HG03045 (cell line): ENCODE results near the gene SPTBN1.
"Not testable (repeated sequence)": the region's sequence is repeated elsewhere in the genome, so short reads cannot be mapped to it uniquely, and the experiment has no call there.

Experiments
- ATAC-seq: cut with Tn5 transposase; IDR thresholded peaks from one replicate; pipeline ENCODE4 v1.9.1; 2021; ENCODE audit warnings: mild to moderate bottlenecking, moderate library complexity; ENCODE audit not compliant: unreplicated experiment

SPTBN1 gene

GRCh38 chr2:54499661-54500060 is 43.5 kb downstream of the SPTBN1 start:
- no peak for ATAC-seq

DNA sequence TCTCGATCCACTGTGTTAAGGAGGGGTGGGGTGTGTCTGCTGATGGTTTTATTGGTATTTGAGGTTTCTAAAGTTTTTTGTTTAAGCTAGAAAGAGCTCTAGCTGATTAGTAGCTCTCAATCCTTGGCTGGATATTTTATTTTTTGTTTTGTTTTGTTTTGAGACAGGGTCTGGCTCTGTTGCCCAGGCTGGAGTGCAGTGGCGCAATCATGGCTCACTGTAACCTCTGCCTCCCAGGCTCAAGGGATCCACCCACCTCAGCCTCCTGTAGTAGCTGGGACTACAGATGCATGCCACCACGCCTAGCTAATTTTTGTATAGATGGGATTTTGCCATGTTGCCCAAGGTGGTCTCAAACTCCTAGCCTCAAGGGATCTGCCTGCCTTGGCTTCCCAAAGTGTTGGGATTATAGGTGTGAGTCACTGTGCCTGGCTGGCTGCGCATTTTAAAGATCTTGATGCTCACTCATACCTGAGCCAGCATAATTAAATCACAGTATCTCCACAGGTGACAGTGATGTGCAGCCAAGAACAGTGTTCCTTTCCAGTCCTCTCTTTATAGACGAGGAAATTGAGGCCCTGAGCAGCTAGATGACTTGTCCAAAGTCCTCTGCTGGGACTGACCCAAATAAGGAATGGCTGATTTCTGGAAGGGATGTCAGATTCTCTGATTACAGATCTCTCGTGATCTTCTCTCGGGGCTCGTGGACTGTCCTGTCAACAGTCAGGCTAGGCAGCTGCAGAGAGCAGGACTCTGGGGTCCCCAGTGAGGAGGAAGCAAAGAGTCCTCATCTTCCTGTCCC is 44.5 kb downstream of the SPTBN1 start:
- no peak for ATAC-seq

DNA sequence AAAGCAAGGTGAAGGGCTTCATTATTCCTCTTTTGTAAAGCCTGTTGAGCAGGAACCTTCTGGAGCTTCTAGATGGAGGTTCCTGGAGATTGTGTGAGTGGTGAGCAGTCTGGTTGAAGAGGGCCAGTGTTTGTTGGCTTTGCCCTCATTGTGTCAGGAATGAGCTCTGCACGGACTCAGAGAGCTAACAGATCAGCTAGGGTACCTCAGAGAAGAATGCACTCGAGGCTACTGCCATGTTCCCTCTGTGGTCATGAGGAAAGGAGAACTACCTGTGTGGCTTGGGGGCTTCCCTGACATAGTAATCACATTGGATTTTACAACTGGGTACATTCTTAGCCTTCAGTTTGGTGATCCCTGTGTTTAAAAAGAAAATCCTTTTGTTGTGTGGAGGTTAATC is 46.6 kb downstream of the SPTBN1 start:
- ATAC-seq, result no peak

DNA sequence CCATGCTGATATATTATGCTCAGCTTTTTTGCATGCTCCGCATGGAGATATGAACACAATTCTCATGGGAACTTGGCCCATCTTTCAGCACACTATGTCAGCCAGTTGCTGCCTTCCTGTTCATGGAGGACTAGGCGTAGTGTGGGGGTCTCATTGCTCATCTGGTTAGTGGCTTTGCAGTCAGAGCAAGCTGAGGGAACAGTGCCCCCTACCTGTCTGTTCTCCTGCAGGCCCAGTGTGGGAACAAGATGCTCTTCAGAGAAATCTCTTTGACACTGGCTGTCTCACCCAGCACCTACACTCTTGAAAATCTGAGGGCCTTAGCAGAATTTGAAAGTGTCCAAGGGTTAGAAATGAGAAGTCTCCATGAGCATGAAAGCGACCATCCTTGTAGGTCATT is 47.1 kb downstream of the SPTBN1 start:
- no peak for ATAC-seq

DNA sequence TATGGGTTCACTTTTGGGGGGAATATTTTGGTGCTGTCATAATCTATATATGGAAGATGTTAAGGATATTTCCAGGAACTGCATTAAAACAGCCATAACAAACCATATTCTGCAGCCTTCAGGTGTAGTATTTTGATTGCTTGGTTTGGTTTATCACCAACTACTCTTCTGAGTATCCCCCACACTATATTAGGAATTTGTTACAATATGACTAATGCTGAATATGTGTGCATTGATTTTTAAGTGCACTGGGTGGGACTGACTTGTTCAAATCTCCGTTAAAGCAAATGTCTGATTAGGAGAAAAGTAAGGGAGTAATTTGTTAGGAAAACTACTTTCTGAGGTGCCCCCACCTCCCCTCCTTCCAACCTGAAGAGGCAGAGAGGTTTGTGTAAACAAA is 47.7 kb downstream of the SPTBN1 start:
- ATAC-seq, result no peak

DNA sequence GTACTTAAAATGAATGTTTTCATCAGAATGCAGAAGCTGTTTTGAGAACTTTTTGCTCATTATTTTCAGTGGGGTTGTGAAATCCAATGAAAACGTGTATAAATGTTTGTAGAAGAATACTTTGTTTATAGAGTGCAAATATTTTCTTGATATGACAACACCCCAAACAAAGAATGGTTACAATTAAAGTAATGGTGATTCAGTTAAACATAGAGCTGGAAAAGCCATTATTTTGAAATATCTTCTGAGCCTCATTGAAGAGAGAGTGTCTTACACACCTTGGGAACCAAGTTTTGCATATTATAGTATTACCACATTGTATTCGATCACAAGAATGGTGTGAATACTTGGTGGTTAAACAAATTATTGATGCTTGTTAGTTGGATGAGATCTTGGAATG is 48.7 kb downstream of the SPTBN1 start:
- no peak for ATAC-seq

DNA sequence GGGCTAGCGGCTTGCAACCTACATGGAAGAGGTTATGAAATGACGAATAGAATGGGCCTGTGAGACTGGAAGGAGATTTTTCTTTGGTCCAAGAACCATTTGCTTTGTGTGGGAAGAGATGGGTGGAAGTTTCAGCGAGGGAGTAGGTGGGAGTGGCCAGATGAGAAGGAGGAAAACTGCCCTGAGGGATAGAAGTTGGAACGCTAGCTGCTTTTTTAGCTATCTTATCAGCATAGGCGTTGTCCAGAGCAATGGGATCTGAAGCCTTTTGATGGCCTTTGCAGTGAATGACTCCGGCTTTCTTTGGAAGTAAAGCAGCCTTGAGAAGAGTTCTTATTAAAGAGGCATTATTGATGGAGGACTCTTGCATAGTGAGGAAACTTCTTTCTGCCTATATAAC is 52.4 kb downstream of the SPTBN1 start:
- no peak for ATAC-seq

DNA sequence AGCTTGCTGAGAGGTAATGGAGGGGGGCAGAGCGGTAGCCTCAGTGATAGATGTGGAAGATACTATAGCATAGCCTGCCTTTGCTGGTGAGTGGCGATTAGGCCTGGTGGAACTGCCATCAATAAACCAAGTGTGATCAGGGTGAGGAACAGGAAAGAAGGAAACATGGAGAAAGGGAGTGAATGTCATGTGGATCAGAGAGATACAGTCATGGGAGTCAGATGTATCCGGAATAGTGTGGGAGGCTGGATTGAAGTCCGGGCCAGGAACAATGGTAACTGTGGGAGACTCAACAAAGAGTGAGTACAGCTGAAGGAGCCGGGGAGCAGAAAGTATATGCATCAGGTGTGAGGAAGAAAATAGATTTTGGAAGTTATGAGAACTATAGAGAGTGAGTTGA is 52.9 kb downstream of the SPTBN1 start:
- ATAC-seq, result not testable (repeated sequence)

DNA sequence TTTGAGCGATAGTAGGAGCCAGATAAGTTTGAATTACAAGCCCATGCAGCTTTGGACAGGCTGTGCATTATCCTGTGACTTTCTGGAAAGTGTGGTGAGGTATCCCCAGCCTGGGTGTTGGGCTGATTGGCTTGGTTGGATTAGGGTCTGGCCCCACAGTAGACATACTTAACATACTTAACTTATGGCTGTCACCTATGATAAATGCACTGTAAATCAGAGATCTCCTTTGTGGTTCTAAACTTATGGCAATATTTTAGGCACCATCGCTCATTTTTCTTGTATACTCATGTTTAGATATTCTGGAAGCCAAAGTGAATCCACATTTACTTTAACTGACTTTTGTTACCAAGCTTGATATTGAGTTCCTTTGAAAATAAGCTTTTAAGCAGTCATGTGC is 54.8 kb downstream of the SPTBN1 start:
- ATAC-seq, result no peak

DNA sequence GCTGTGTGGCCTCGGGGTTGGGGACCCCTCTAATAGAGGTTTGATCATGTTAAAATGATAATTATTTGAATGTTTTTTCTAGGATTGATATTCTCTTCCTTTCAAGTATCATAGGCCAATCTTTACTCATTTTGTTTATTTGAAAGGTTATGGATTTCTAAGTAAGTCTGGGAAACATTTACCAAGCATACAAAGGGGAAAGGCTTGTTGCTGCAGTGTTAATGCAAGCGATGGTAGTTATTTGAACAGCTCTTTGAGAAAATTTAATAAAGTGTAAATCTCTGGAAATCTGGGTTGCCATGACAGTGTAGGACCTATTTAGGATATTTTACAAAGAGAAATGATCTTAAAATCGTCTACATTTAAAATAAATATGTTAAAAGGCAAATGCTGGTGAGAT is 56.1 kb downstream of the SPTBN1 start:
- no peak for ATAC-seq

GRCh38 chr2:54512663-54513362 is 56.7 kb downstream of the SPTBN1 start:
- no peak for ATAC-seq

DNA sequence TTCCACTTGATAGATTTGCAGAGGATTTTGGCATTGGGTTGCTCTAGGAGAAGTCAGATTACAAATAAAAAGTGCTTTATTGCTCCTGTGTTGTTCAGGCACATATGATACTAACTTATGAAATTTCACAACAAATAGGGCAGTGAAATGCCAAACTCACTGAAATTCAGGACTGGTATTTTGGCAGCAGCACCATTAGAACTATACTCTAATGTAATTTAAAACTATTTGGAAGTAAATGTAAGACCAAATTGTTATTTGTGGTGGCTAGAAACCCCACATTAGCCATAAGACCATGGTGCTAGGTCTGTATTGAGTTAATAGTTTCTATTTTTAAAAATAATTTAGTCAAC is 57.2 kb downstream of the SPTBN1 start:
- ATAC-seq, result no peak

GRCh38 chr2:54514822-54515569 is 58.9 kb downstream of the SPTBN1 start:
- no peak for ATAC-seq

DNA sequence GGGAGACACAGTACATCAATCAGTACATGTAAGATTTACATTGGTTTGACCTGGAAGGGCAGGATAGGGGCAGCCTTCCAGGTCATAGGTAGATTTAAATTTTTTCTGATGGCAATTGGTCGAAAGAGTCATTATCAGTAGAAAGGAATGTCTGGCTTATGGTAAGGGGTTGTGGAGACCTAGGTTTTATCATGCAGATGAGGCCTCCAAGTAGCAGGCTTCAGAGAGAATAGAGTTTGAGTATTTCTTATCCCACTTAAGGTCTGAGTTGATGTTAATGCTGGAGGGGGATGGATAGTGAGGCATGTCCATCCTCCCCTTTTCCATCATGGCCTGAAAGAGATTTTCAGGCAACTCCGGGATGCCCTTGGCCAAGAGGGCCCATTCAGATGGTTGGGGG is 60.7 kb downstream of the SPTBN1 start:
- no peak for ATAC-seq

- ATAC-seq, result not testable (repeated sequence)
Measured at GRCh38 chr2:54518016-54518415, 61.9 kb downstream of the SPTBN1 start.

- ATAC-seq, result no peak
Measured at GRCh38 chr2:54518430-54518829, 62.3 kb downstream of the SPTBN1 start.

DNA sequence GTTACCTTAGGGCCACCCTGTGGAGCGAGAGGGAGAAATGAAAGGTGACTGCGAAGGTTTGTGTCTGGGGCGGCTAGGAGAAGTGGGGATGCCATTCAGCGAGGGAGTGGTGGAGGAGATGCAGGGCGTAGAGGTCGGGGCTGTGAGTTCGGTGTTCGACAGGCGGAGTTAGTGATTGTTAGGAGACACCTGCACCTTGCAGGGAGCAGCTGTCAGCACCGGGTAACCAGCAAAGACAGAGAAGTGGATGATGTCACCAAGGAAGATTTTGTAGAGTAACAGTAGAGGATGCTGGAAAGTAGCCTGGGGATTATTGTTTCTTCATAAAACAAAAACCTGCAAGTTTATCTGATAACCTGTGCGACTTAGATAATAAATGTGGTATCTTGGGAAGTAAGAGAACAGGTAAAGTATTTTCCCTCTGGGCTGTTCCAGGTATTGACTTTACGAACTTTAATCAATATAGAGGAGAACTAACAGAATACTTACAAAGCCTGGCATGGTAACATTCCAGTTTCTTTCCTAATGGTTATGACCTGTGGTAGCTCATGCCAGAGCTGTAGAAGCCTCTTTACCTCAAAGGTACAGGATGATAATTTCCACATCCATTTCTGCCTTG is 63.8 kb downstream of the SPTBN1 start:
- no peak for ATAC-seq

DNA sequence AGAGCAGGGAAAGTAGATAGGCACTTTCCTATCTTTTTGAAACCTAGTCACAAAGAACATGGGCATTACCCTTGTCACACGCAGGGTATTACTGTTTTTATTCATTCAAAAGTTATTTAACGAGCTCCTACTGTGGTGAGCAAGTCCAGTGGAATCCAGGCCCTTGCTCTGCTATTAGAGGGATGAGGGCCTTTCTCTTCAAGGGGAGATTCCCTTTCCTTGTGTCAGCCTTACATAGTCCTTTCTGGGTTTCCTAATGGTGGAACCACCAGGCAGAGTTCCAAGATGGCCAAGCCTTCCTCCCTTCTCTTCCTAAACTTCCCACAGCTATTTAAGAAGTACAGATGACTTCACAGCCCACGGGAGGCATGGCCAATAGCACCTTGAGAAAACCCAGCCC is 64.6 kb downstream of the SPTBN1 start:
- no peak for ATAC-seq

- no peak for ATAC-seq
Measured at GRCh38 chr2:54522624-54523281, 66.6 kb downstream of the SPTBN1 start.

DNA sequence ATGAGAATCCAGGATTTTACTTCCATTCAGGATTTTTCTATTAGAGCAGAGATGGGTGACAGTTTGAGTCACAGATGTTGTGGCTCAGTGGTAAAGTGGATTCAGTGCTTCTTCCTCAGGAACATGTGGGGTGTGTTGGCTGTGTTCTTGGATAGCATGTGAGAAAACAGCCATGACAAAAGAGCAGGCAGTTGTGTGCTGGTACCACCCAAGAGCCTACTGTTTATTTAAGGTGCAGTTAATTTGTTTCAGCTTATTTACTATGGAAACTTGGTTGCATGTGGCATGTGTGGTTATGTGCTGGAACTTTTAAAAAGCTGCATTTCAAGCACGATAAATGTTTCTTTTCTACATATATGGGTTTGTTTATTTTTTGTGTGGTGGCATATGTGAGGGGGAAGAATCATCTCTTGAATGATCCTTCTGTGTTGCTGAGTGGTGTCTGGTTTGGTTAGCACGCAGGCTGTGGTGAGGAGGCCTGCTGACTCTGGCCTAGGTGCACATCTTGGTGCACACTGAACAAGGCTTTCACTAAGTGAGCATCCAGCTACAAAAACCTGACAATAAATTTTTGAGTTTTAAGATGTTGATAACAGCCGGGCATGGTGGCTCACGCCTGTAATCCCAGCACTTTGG is 67.3 kb downstream of the SPTBN1 start:
- no peak for ATAC-seq
